Spleen (tissue), 7 donors: ENCODE measurements around the gene PRDX2.
A peak's percentile ranks its signal among the peaks of the same experiment; 100 is the strongest.

Experiments used
- POLR2A ChIP-seq, 3 donors: fragments of 450-650 bp; IDR thresholded peaks; one replicate each; pipeline ENCODE4 v1.5.1; 2017; ENCODE audit warnings: antibody characterized with exemption in 3 of 3, mild to moderate bottlenecking in 1 of 3
- POLR2AphosphoS5 ChIP-seq, 3 donors: sonication (generic); formaldehyde crosslinking; IDR thresholded peaks; one replicate each; pipeline ENCODE4 v1.5.1; 2017; ENCODE audit warnings: antibody characterized with exemption in 3 of 3
- TF ChIP-seq, protein P1 (sequence below), 11 experiments: fragments of 200-600 bp in 7 of 11; fragments of 450-650 bp in 4 of 11; sonication (generic) in 4 of 11; IDR thresholded peaks in 8 of 11; conservative IDR thresholded peaks in 3 of 11; 1 replicate in 7 of 11; 2 replicates in 4 of 11; pipeline versions ENCODE4 v1.4.0 to v1.8.0; 2016 to 2021; ENCODE audit warnings: antibody characterized with exemption in 11 of 11, inconsistent platforms in 4 of 11, mild to moderate bottlenecking in 1 of 11
- donor health status: DM: no; HTN: no; CAD: no; lungs with moderate emphysema.
- donor health status: DM: no; HTN: no; CAD: no.
- donor health status: DM: no; HTN: no; CAD: no.

- TF ChIP-seq POLR2A (IDR thresholded peaks at IDR 0.05): peak in 1 of 3 donors; percentile 88
- TF ChIP-seq, protein P1, sequence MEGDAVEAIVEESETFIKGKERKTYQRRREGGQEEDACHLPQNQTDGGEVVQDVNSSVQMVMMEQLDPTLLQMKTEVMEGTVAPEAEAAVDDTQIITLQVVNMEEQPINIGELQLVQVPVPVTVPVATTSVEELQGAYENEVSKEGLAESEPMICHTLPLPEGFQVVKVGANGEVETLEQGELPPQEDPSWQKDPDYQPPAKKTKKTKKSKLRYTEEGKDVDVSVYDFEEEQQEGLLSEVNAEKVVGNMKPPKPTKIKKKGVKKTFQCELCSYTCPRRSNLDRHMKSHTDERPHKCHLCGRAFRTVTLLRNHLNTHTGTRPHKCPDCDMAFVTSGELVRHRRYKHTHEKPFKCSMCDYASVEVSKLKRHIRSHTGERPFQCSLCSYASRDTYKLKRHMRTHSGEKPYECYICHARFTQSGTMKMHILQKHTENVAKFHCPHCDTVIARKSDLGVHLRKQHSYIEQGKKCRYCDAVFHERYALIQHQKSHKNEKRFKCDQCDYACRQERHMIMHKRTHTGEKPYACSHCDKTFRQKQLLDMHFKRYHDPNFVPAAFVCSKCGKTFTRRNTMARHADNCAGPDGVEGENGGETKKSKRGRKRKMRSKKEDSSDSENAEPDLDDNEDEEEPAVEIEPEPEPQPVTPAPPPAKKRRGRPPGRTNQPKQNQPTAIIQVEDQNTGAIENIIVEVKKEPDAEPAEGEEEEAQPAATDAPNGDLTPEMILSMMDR (IDR thresholded peaks at IDR 0.05 in 8 of 11, conservative IDR thresholded peaks at IDR 0.05 in 3 of 11): no peak
- TF ChIP-seq POLR2AphosphoS5 (IDR thresholded peaks at IDR 0.05): peak in 1 of 3 donors; percentile 98
Observed at GRCh38 chr19:12782174-12782423, 19.5 kb downstream of the PRDX2 start.
